ENCODE results near the gene OSBPL9.

GRCh38 chr1:51667561-51667960 lies 50.7 kb downstream of the OSBPL9 start:
- TF ChIP-seq CTCF (IDR thresholded peaks at IDR 0.05; ENCODE audit: low read length) (no peak), EZH2 (optimal IDR thresholded peaks at IDR 0.05; ENCODE audit: low read depth, low read length) (no peak)

All from MM.1S (cell line).